Activated CD8-positive, alpha-beta T cell treated with anti-CD3 and anti-CD28 coated beads for 36 hours (primary cell): ENCODE measurements around the gene CACNA1C. TPM values are rescaled to one million over a fixed set of nuclear protein-coding genes. Genes with fewer than 3 reads are reported as not detected.

Source experiments
- ATAC-seq: fragments of 200-7000 bp; cut with Tn5 transposase; one replicate; pipeline ENCODE4 v1.10.0; 2021; ENCODE audit warnings: mild to moderate bottlenecking, moderate library complexity
- CTCF ChIA-PET: fragments of 350-600 bp; sonication (Branson Sonifier 250); formaldehyde crosslinking; loops from one replicate; lab custom pipeline; 2021; ENCODE audit warnings: antibody characterized with exemption; lab: Charles Lee
- POLR2A ChIA-PET: fragments of 350-600 bp; sonication (Branson Sonifier 250); formaldehyde crosslinking; loops from one replicate; lab custom pipeline; 2021; ENCODE audit warnings: antibody characterized with exemption; lab: Charles Lee
- DNase-seq: peaks from one replicate; pipeline ENCODE4 v3.0.0-alpha.2; 2020
- H3K27ac Mint-ChIP-seq: one replicate; pipeline ENCODE4 v1.8.0; 2021; ENCODE audit warnings: mild to moderate bottlenecking, mixed read lengths
- H3K27me3 Mint-ChIP-seq: one replicate; pipeline ENCODE4 v1.8.0; 2021; ENCODE audit warnings: mixed read lengths
- H3K36me3 Mint-ChIP-seq: one replicate; pipeline ENCODE4 v1.8.0; 2021; ENCODE audit warnings: low read depth, mixed read lengths
- H3K4me1 Mint-ChIP-seq: one replicate; pipeline ENCODE4 v1.8.0; 2021; ENCODE audit warnings: low read depth, mixed read lengths
- H3K4me3 Mint-ChIP-seq: one replicate; pipeline ENCODE4 v1.8.0; 2021; ENCODE audit warnings: mild to moderate bottlenecking, moderate library complexity, mixed read lengths
- H3K9me3 Mint-ChIP-seq: one replicate; pipeline ENCODE4 v1.8.0; 2021; ENCODE audit warnings: mixed read lengths
- intact Hi-C: fragments of 100-400 bp; cut with micrococcal nuclease; formaldehyde crosslinking; loops from one replicate; pipeline ENCODE4 v1.10.0; 2022
- total RNA-seq, 2 experiments: library from RNA; stranded (reverse); gene quantifications; one replicate each; pipeline ENCODE4 v1.2.3, GENCODE V29; 2021
- TF ChIP-seq, protein P1 (sequence below): fragments of 200-600 bp; IDR thresholded peaks from one replicate; pipeline ENCODE4 v1.8.0; 2022; ENCODE audit warnings: antibody characterized with exemption, mild to moderate bottlenecking

The CACNA1C gene
- total RNA-seq, 2 experiments from 2014 or later: 0.02 to 0.05 TPM

DNA sequence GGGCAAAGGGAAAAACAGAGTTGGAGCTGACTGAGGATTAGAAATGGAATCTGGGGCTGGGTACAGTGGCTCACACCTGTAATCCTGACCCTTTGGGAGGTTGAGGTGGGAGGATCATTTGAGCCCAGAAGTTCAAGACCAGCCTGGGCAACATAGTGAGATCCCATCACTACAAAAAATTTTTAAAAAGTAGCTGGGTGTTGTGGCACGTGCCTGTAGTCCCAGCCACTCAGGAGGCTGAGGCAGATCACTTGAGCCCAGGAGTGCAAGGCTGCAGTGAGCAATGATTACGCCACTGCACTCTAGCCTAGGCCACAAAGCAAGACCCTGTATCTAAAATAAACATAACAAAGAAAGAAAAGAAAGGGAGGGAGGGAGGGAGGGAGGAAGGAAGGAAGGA lies 33.7 kb upstream of the CACNA1C start:
- H3K4me3 Mint-ChIP-seq: no peak overlapping the region
- POLR2A ChIA-PET: no interaction called here
- ATAC-seq: no peak

DNA sequence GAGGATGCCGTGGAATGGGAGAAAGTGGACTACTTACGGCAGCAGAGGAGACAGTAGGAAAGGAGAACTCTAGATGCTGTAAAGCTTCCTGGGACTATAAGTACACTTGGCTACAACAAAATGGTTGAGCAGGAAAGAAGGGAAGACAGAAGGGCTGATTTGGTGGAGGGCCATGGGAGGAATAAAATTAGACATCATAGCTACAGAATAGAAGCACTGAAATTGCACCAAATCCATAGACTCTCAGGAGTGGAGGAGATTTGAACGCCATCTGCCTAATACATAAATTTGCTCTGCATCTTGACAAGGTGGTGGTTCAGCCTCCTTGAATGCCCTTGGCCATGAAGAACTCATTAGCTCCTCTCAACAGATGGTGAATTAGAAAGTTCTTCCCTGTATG lies 32.3 kb upstream of the CACNA1C start:
- no peak overlapping the region for H3K27ac Mint-ChIP-seq
- CTCF ChIA-PET: interaction anchor here (1.1 to 1.8 kb wide), 4 partner anchors 8 to 19 kb away, joined by 3 to 5 read pairs (median 4); no protein-coding TSS in a partner anchor
- intact Hi-C loops: no loop called here
- peaks cover 7% of the 10 kb centered on the region for H3K27me3 Mint-ChIP-seq
- no peaks in the 10 kb centered on the region for H3K36me3 Mint-ChIP-seq
- POLR2A ChIA-PET: interaction anchor here (0.6 kb wide), 1 partner anchor 49 kb away, joined by 4 read pairs; no protein-coding TSS in a partner anchor
- H3K4me3 Mint-ChIP-seq: no peak overlapping the region
- ATAC-seq: no peak
- no peak for DNase-seq
- H3K9me3 Mint-ChIP-seq: no peaks in the 10 kb centered on the region
- no peaks in the 10 kb centered on the region for H3K4me1 Mint-ChIP-seq
- TF ChIP-seq, protein P1, sequence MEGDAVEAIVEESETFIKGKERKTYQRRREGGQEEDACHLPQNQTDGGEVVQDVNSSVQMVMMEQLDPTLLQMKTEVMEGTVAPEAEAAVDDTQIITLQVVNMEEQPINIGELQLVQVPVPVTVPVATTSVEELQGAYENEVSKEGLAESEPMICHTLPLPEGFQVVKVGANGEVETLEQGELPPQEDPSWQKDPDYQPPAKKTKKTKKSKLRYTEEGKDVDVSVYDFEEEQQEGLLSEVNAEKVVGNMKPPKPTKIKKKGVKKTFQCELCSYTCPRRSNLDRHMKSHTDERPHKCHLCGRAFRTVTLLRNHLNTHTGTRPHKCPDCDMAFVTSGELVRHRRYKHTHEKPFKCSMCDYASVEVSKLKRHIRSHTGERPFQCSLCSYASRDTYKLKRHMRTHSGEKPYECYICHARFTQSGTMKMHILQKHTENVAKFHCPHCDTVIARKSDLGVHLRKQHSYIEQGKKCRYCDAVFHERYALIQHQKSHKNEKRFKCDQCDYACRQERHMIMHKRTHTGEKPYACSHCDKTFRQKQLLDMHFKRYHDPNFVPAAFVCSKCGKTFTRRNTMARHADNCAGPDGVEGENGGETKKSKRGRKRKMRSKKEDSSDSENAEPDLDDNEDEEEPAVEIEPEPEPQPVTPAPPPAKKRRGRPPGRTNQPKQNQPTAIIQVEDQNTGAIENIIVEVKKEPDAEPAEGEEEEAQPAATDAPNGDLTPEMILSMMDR: no peak

More for the DNA sequence above, 33.7 kb upstream of the CACNA1C start:
- Mint-ChIP-seq H3K27me3 (peaks cover 7% of the 10 kb centered on the region), H3K9me3 (no peaks in the 10 kb centered on the region), H3K27ac (no peak overlapping the region), H3K4me1 (no peaks in the 10 kb centered on the region), H3K36me3 (no peaks in the 10 kb centered on the region)
- DNase-seq: no peak
- intact Hi-C loops: no loop called here
- CTCF ChIA-PET: interaction anchor here (1.2 to 2.0 kb wide), 4 partner anchors 15 to 26 kb away, joined by 3 to 7 read pairs (median 5); partner anchors contain the start of gene DCP1B
- TF ChIP-seq, protein P1: no peak

DNA sequence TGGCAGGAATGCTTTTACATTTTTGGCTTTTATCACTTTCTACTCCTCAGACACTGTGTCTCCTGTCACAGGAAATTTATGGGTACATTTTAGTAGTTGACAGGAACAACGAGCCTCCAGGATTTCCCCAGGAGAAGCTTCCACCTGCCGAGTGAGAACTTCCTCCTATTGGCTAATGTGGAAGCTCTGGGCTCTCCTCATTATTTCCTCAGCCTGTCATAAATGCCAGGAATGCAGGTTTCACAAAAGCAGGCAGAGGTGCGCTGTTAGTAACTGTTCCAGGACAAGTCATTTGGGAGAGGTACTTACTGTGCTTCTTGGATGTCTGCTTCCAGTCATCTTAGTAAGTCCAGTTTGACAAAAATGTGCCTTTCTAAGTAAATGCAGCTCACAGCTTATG lies 29.4 kb upstream of the CACNA1C start:
- intact Hi-C loops: no loop called here
- ChIA-PET CTCF (interaction anchor here (0.7 to 1.5 kb wide), 5 partner anchors 11 to 372 kb away, joined by 3 to 8 read pairs (median 3); no protein-coding TSS in a partner anchor), POLR2A (interaction anchor here (0.7 to 0.8 kb wide), 2 partner anchors 10 to 70 kb away, joined by 3 read pairs; no protein-coding TSS in a partner anchor)
- peaks cover 6% of the 10 kb centered on the region for H3K27me3 Mint-ChIP-seq
- no peaks in the 10 kb centered on the region for H3K36me3 Mint-ChIP-seq
- TF ChIP-seq, protein P1: no peak
- H3K9me3 Mint-ChIP-seq: no peaks in the 10 kb centered on the region
- no peak for DNase-seq
- H3K27ac Mint-ChIP-seq: no peak overlapping the region
- H3K4me1 Mint-ChIP-seq: no peaks in the 10 kb centered on the region
- H3K4me3 Mint-ChIP-seq: no peak overlapping the region
- no peak for ATAC-seq

DNA sequence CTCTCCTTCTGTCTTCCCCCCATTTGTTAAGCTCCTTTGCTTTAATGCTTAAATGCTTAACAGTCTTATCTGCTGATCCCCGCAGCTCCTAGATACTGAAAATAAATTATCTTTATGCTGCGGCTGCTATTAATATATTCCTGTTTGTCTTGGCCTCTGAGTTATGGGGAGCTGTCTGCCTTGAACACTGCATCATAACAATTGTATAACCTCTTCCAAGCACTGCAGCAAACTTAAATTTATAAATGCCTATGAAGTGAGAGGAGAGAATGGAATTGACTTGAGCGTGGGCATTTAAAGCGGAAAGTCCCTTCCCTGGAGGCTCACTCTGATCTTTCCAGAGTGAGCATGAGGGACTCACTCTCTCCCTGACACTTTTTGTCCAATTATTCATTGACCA lies 25.4 kb upstream of the CACNA1C start:
- Mint-ChIP-seq H3K4me1 (no peaks in the 10 kb centered on the region), H3K4me3 (no peak overlapping the region), H3K27ac (no peak overlapping the region), H3K9me3 (no peaks in the 10 kb centered on the region), H3K27me3 (peaks cover 14% of the 10 kb centered on the region), H3K36me3 (no peaks in the 10 kb centered on the region)
- no peak for DNase-seq
- ChIA-PET POLR2A (no interaction called here), CTCF (interaction anchor here (1.0 to 1.4 kb wide), 2 partner anchors 9 kb away, joined by 3 to 4 read pairs; no protein-coding TSS in a partner anchor)
- no peak for ATAC-seq
- intact Hi-C loops: no loop called here
- TF ChIP-seq, protein P1: no peak

DNA sequence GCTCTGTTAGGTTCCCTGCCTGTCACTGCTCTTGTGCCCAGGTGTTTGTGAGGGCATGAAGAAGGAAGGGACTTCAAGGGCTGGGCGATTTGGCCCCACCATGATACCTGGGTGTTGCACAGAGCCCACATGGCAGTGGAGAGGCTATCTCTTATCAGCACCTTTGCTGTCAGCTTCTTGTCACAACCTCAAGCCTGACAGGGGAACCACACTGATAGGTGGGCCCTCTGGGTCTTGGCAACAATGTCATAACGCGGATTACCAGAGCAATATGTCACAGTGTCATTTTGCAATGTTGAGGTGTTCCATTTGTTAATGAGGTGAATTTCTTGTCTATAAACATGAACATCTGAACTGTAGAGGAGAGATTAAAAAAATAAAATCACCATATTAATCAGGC lies 22.9 kb upstream of the CACNA1C start:
- TF ChIP-seq, protein P1: no peak

More for the DNA sequence above, 22.9 kb upstream of the CACNA1C start:
- Mint-ChIP-seq H3K27me3 (peaks cover 24% of the 10 kb centered on the region), H3K27ac (no peak overlapping the region), H3K4me3 (no peak overlapping the region), H3K4me1 (peaks cover 5% of the 10 kb centered on the region), H3K36me3 (no peaks in the 10 kb centered on the region), H3K9me3 (no peaks in the 10 kb centered on the region)
- ChIA-PET CTCF (no interaction called here), POLR2A (no interaction called here)
- ATAC-seq: no peak
- no peak for DNase-seq
- intact Hi-C loops: no loop called here
